Skeletal muscle satellite cell (primary cell): ENCODE results near the gene NQO2.
"Not testable (repeated sequence)": the region's sequence is repeated elsewhere in the genome, so short reads cannot be mapped to it uniquely, and the experiment has no call there.

Experiments
- H3K27me3 ChIP-seq: 2 replicates; pipeline ENCODE4 v1.7.0; 2013; ENCODE audit warnings: low read length; ENCODE audit not compliant: control insufficient read depth, insufficient read depth
- H3K36me3 ChIP-seq: 2 replicates; pipeline ENCODE4 v1.7.0; 2013; ENCODE audit warnings: mild to moderate bottlenecking, control low read depth, low read length; ENCODE audit not compliant: insufficient read depth
- H3K4me1 ChIP-seq: 2 replicates; pipeline ENCODE4 v1.7.0; 2013; ENCODE audit warnings: low read length; ENCODE audit not compliant: control insufficient read depth, insufficient read depth
- H3K4me2 ChIP-seq: 2 replicates; pipeline ENCODE4 v1.7.0; 2013; ENCODE audit warnings: mild to moderate bottlenecking, low read length
- H3K4me3 ChIP-seq: 2 replicates; pipeline ENCODE4 v1.7.0; 2013; ENCODE audit warnings: low read length
- H3K9ac ChIP-seq: 2 replicates; pipeline ENCODE4 v1.7.0; 2013; ENCODE audit warnings: mild to moderate bottlenecking, low read depth, low read length, moderate library complexity
- H3K9me3 ChIP-seq: replicated peaks from 2 replicates; pipeline ENCODE4 v1.7.0; 2013; ENCODE audit warnings: mild to moderate bottlenecking, control low read depth, low read length

The NQO2 gene

GRCh38 chr6:3019749-3020320 lies 20.1 kb downstream of the NQO2 start:
- H3K27me3 ChIP-seq = no peaks in the 10 kb centered on the region
- peaks cover 20% of the 10 kb centered on the region for H3K4me1 ChIP-seq
- H3K9me3 ChIP-seq = no peaks in the 10 kb centered on the region
- H3K36me3 ChIP-seq = peaks cover 9% of the 10 kb centered on the region
- no peak overlapping the region for H3K4me3 ChIP-seq
- no peak overlapping the region for H3K9ac ChIP-seq
- no peak overlapping the region for H3K4me2 ChIP-seq

GRCh38 chr6:3020976-3021598 lies 21.4 kb downstream of the NQO2 start:
- not testable (repeated sequence) for H3K36me3 ChIP-seq, H3K9me3 ChIP-seq, H3K9ac ChIP-seq, H3K4me2 ChIP-seq, H3K27me3 ChIP-seq, H3K4me3 ChIP-seq
- H3K4me1 ChIP-seq = peaks cover 23% of the 10 kb centered on the region

GRCh38 chr6:3022765-3023662 lies 23.3 kb downstream of the NQO2 start:
- Histone ChIP-seq H3K4me3 (peak overlapping the region; percentile 64), H3K4me2 (peak overlapping the region; percentile 65), H3K9me3 (no peaks in the 10 kb centered on the region), H3K27me3 (no peaks in the 10 kb centered on the region), H3K36me3 (no peaks in the 10 kb centered on the region), H3K4me1 (peaks cover 23% of the 10 kb centered on the region), H3K9ac (peak overlapping the region; percentile 56)

- H3K36me3 ChIP-seq = no peaks in the 10 kb centered on the region
- H3K9ac ChIP-seq = peak overlapping the region; percentile 56
- peaks cover 23% of the 10 kb centered on the region for H3K4me1 ChIP-seq
- H3K27me3 ChIP-seq = no peaks in the 10 kb centered on the region
- peak overlapping the region; percentile 64 for H3K4me3 ChIP-seq
- peak overlapping the region; percentile 65 for H3K4me2 ChIP-seq
- no peaks in the 10 kb centered on the region for H3K9me3 ChIP-seq
Measured at GRCh38 chr6:3023663-3024483, 24.2 kb downstream of the NQO2 start.

GRCh38 chr6:3026791-3027626 lies 27.3 kb downstream of the NQO2 start:
- Histone ChIP-seq H3K27me3 (no peaks in the 10 kb centered on the region), H3K4me3 (no peak overlapping the region), H3K4me2 (no peak overlapping the region), H3K4me1 (peaks cover 23% of the 10 kb centered on the region), H3K9me3 (no peaks in the 10 kb centered on the region), H3K9ac (no peak overlapping the region), H3K36me3 (no peaks in the 10 kb centered on the region)

GRCh38 chr6:3028156-3028555 lies 28.5 kb downstream of the NQO2 start:
- not testable (repeated sequence) for H3K36me3 ChIP-seq, H3K27me3 ChIP-seq, H3K4me3 ChIP-seq, H3K9ac ChIP-seq, H3K9me3 ChIP-seq
- H3K4me1 ChIP-seq = peaks cover 19% of the 10 kb centered on the region
- peak overlapping the region; percentile 42 for H3K4me2 ChIP-seq

- Histone ChIP-seq H3K9me3 (no peaks in the 10 kb centered on the region), H3K4me1 (no peaks in the 10 kb centered on the region), H3K4me2 (no peak overlapping the region), H3K36me3 (no peaks in the 10 kb centered on the region), H3K4me3 (no peak overlapping the region), H3K27me3 (peaks cover 11% of the 10 kb centered on the region), H3K9ac (no peak overlapping the region)
Measured at GRCh38 chr6:3031857-3032640, 32.4 kb downstream of the NQO2 start.

- no peak overlapping the region for H3K4me3 ChIP-seq
- peaks cover 15% of the 10 kb centered on the region for H3K27me3 ChIP-seq
- no peaks in the 10 kb centered on the region for H3K9me3 ChIP-seq
- no peaks in the 10 kb centered on the region for H3K4me1 ChIP-seq
- no peak overlapping the region for H3K9ac ChIP-seq
- H3K36me3 ChIP-seq = no peaks in the 10 kb centered on the region
- no peak overlapping the region for H3K4me2 ChIP-seq
Measured at GRCh38 chr6:3032986-3033385, 33.3 kb downstream of the NQO2 start.

- Histone ChIP-seq H3K27me3 (peaks cover 19% of the 10 kb centered on the region), H3K36me3 (no peaks in the 10 kb centered on the region), H3K4me2 (no peak overlapping the region), H3K9me3 (no peaks in the 10 kb centered on the region), H3K4me1 (no peaks in the 10 kb centered on the region), H3K4me3 (no peak overlapping the region), H3K9ac (no peak overlapping the region)
Measured at GRCh38 chr6:3033652-3034051, 34.0 kb downstream of the NQO2 start.

GRCh38 chr6:3035397-3035796 lies 35.7 kb downstream of the NQO2 start:
- H3K4me1 ChIP-seq = no peaks in the 10 kb centered on the region
- no peak overlapping the region for H3K4me3 ChIP-seq
- no peaks in the 10 kb centered on the region for H3K9me3 ChIP-seq
- H3K36me3 ChIP-seq = no peaks in the 10 kb centered on the region
- peaks cover 19% of the 10 kb centered on the region for H3K27me3 ChIP-seq
- H3K4me2 ChIP-seq = no peak overlapping the region
- H3K9ac ChIP-seq = no peak overlapping the region
